ENCODE measurements around the gene ITPR1. TPM values are rescaled to one million over a fixed set of nuclear protein-coding genes. Genes with fewer than 3 reads are reported as not detected.
"Not testable (repeated sequence)": the region's sequence is repeated elsewhere in the genome, so short reads cannot be mapped to it uniquely, and the experiment has no call there.

Gene ITPR1
- total RNA-seq, 2 donors from 2014 or later, result 36.8 to 43.8 TPM

DNA sequence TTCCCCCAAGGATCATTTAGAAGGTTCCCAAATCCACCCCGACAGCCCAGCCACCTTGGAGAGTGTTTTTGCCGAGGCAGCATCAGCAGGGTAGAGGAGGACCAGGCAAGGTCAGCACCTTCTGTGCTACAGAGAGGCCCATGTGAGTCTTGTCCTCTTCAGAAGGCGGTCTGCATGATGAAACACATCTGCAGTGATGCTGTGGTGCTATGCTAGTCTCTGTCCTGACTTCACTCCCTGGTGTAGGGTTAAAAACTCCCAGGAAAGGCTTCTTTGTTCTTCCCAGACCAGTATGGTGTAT, 87.9 kb downstream of the ITPR1 start:
- intact Hi-C loops (cut with DNase I), result loop anchor here in 1 of 2 donors (5.0 kb wide), 1 partner anchor 89 kb away; the partner anchor contains the start of gene ITPR1
- no peak for DNase-seq
- peak; percentile 28 to 46 for ATAC-seq

DNA sequence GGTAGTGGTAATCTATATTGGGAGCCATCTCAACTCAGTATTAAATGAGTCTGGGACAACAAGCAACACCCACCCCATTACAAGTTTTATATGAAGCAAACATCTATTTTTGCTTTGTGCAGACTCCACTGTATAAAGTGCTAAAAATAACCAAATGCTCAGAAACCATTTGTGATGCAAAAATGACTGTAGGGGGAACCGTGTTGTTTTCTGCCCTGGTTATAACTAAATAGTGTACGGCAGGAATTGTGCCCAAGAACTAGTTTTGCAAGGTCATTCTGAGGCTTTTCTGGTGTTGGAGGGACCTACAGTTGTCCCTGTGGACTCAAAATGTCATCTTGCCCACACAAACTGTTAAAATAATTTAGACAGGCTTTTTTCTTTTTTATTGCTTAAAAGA, 88.3 kb downstream of the ITPR1 start:
- intact Hi-C loops (cut with DNase I), result loop anchor here in 1 of 2 donors (5.0 kb wide), 1 partner anchor 89 kb away; the partner anchor contains the start of gene ITPR1
- ATAC-seq (peak in 1 of 2 donors; percentile 4), DNase-seq (no peak)

GRCh38 chr3:4581920-4582611, 88.9 kb downstream of the ITPR1 start:
- intact Hi-C loops (cut with DNase I), result loop anchor here in 1 of 2 donors (5.0 kb wide), 1 partner anchor 90 kb away; the partner anchor contains the start of gene ITPR1
- ATAC-seq (no peak), DNase-seq (no peak)

DNA sequence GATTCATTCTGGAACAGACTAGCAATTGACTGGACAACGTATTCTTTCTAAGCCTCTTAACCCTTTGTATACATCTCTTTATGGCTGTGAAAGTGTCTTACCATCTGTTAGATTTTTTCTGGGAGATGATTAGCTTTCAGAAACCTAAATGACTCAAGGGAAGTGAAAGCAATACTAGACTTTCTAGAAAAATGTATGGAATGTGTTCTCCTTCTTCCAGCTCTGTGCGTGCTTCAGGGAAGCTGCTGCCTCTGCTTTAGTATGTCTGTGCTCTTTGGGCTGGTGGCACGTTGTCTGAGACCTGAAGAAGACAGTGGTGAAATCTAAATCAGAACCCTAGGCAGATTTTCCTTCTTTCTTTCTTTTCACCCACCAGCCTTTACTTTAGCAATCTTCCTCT, 89.5 kb downstream of the ITPR1 start:
- intact Hi-C loops (cut with DNase I), result loop anchor here in 1 of 2 donors (5.0 kb wide), 1 partner anchor 90 kb away; the partner anchor contains the start of gene ITPR1
- DNase-seq (no peak), ATAC-seq (no peak)

DNA sequence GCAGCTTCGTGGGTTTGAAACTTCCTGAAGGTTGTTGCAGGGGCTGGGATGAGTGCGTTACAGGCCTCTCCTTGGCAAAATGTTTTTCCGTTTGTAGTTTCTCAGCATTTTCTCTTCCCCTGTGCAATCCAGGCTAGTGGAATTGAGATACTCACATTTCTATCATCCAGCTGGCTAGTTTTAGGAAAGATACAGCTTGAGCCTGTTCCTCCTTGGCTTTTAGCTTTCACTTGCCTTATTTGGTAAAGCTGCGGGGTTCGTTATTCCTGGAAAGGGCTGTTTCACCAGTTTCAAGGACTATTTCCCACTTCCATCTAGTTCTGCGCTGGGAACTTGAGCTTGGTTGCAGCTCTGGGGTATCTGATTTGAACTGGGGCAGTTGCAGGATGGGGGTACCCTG, 90.3 kb downstream of the ITPR1 start:
- ATAC-seq (peak; percentile 56 to 57), DNase-seq (no peak)
- intact Hi-C loops (cut with DNase I), result loop anchor here in 1 of 2 donors (5.0 kb wide), 1 partner anchor 91 kb away; the partner anchor contains the start of gene ITPR1

DNA sequence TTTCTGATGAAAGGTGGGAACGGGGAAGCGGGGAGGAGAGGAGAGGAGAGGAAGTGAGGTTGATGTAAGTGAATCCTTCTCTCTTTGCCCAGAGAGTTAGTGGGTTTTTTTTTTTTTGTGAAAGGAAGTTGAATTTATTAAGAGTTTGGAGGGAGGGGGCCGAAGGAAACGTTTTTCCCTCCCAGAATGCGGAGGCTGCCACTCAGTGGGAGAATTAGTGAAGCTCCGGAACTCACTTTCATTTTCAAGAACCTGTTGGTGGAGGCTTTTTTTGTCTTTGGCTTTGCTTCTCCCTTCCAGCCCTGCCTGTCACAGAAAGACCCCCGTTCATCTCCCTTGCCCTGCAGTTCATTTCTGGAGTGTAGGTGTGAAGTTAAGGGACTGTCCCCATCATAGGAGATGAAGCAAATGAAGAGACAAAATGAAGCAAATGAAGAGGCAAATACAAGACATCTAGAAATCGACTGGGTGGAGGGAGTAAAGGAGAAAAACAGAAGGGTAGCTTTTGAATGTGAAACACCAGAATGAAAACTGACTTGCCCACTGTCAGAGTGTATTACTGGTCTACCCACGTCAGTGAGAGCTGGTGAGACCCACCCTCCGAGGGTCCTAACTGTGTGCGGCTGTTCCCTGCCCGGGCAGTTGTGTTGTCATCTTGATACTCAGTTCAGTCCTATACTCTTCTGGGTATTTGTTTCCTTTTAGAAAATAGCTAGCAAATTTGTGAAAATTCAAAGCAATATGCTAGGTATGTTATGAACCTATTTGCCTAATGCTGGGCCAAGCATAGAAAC, 91.5 kb downstream of the ITPR1 start:
- ATAC-seq (peak; percentile 7 to 9), DNase-seq (peak; percentile 44)
- intact Hi-C loops (cut with DNase I), result loop anchor here in 1 of 2 donors (5.0 kb wide), 1 partner anchor 92 kb away; the partner anchor contains the start of gene ITPR1

- intact Hi-C loops (cut with DNase I), result no loop called here
These were observed 93.2 kb downstream of the ITPR1 start for GRCh38 chr3:4586381-4586780.

DNA sequence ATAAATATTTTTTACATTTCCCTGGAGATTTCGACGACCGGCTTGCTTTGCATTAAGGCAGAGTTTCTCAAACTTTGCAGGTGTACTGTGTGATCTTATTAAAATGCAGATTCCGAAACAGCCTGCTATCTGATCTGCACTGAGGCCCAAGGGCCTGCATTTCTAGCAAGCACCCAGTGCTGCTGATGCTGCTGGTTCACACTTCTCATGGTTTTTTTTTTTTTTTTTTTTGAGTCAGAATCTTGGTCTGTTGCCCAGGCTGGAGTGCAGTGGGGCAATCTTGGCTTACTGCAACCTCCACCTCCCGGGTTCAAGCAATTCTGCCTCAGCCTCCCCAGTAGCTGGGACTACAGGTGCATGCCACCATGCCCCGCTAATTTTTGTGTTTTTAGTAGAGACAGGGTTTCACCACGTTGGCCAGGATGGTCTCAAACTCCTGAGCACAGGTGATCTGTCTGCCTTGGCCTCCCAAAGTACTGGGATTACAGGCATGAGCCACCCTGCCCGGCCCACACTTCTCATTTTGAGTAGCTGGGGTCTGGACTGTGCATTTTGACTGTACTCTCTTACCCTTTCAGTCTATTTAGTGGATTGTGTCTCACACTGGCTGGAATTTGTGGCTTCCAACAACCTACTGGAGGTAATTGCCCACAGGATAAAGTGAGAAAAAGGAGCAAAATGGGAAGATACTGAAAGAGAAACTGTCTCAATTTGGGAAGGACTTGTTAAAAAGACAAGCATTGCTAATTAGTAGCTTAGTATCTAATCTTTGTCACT, 94.1 kb downstream of the ITPR1 start:
- DNase-seq, result no peak
- intact Hi-C loops (cut with DNase I), result no loop called here
- ATAC-seq, result peak in 1 of 2 donors; percentile 9

More at GRCh38 chr3:4586381-4586780, 93.2 kb downstream of the ITPR1 start:
- ATAC-seq, result no peak
- DNase-seq, result no peak

GRCh38 chr3:4587838-4588105, 94.6 kb downstream of the ITPR1 start:
- intact Hi-C loops (cut with DNase I), result no loop called here
- ATAC-seq (no peak), DNase-seq (no peak)

- intact Hi-C loops (cut with DNase I), result no loop called here
- no peak for DNase-seq
These were observed 95.3 kb downstream of the ITPR1 start for GRCh38 chr3:4588466-4588865.

GRCh38 chr3:4589475-4590097, 96.4 kb downstream of the ITPR1 start:
- ATAC-seq (peak; percentile 72 to 82), DNase-seq (no peak)
- intact Hi-C loops (cut with DNase I), result no loop called here

More at GRCh38 chr3:4588466-4588865, 95.3 kb downstream of the ITPR1 start:
- peak in 1 of 2 donors; percentile 90 for ATAC-seq

GRCh38 chr3:4590849-4591248, 97.7 kb downstream of the ITPR1 start:
- DNase-seq; ATAC-seq; intact Hi-C loops (cut with DNase I): not testable (repeated sequence)

DNA sequence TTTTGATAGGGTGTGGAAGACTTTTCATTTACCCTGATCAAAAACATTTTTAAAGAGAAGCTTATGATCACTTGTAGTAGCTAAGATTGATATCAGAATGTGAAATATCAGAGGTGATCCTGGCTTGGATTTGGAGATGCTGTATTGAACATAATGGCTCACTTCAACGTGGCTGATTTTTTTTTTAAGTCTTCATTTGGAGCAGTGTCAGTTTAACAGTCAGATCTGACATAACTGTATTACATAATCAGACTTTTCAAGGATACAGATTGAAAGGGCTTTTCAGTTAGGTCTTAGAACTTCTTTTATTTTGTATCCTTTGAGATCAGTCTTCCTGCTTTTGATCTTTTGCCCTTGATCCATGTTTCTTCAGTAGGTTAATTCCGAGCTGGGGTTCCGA, 98.5 kb downstream of the ITPR1 start:
- ATAC-seq, result no peak
- DNase-seq, result no peak
- intact Hi-C loops (cut with DNase I), result no loop called here

- ATAC-seq (no peak), DNase-seq (no peak)
- intact Hi-C loops (cut with DNase I), result no loop called here
These were observed 99.9 kb downstream of the ITPR1 start for GRCh38 chr3:4593014-4593413.

GRCh38 chr3:4595710-4596113, 102.6 kb downstream of the ITPR1 start:
- no peak for ATAC-seq
- DNase-seq, result no peak
- intact Hi-C loops (cut with DNase I), result no loop called here

DNA sequence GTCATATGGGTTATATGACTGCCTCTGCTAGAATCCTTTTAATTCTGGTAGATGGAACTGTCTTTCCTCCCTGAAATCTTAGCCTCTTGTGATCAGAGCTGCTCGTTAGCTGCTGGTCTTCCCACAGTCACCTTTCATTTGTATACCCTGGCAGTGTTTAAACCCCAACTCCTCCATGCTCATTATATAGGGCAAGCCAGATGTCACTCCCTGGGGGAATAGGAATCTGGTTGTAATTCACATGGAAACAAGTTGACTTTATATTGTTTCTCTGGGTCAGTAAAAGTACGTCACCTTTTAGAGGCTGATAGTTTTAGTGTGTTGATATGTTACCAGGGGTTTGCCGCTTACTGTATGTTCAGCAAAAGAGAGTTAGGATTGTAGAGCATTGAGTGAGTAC, 103.5 kb downstream of the ITPR1 start:
- ATAC-seq (no peak), DNase-seq (no peak)
- intact Hi-C loops (cut with DNase I), result no loop called here

DNA sequence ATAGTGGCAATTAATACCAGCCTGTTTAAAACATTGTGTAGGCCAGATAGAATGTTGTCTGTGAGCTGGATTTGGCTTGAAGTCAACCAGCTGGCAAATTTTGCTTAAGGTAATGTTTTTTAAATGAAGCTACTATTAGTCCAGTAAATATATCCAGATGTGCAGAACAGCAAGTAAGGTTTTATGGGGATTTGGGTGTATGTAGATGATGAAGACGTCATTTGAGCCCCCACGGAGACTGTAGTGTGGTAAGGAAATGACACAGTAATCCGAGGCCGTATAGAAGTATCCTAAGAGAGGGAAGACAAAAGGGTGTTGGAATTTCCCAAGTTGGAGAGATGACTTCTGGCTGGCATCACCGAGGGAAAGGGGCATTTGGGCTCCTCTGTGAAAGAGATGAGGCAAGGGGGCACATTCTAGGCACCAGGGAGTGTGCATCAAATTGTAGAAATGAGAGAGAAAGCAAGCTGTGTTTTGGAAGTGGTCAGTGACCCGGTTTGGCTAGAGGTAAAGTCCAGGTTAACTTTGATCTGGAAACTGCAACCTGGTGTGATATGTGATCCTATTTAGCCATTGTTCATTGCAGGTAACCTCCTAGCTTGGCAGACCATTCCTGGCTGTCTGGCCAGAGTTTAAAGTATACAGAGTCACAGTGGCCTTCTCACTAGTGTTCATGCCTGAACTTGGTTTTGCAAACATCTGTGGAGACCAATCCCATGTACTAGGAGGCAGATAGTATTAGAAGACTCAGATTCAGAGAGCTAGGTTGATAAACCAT, 104.2 kb downstream of the ITPR1 start:
- intact Hi-C loops (cut with DNase I), result no loop called here
- no peak for ATAC-seq
- DNase-seq, result no peak

- DNase-seq; intact Hi-C loops (cut with DNase I); ATAC-seq: not testable (repeated sequence)
These were observed 105.1 kb downstream of the ITPR1 start for GRCh38 chr3:4598232-4598631.
